HL-60 (cell line): ENCODE results near the gene DCTN4.
A peak's percentile ranks its signal among the peaks of the same experiment; 100 is the strongest.

Source experiments
- DNase-seq, 2 experiments: peaks; one replicate each; pipeline ENCODE4 v3.0.0-alpha.2; 2010 to 2020; ENCODE audit warnings: low read depth in 1 of 2, low spot score in 1 of 2
- H3K27ac ChIP-seq: fragments of 250-450 bp; sonication (Bioruptor Pico); replicated peaks from 2 replicates; pipeline ENCODE4 v1.5.1; 2020; ENCODE audit warnings: mild to moderate bottlenecking, moderate library complexity
- H3K27me3 ChIP-seq: fragments of 250-450 bp; sonication (Bioruptor Pico); 2 replicates; pipeline ENCODE4 v1.5.1; 2021; ENCODE audit warnings: mild to moderate bottlenecking, moderate library complexity; ENCODE audit not compliant: insufficient read depth, poor library complexity, severe bottlenecking
- H3K4me3 ChIP-seq: replicated peaks from 2 replicates; pipeline ENCODE4 v1.5.1; 2011; ENCODE audit warnings: mild to moderate bottlenecking, control low read depth, low read length; ENCODE audit not compliant: insufficient read depth
- CTCF ChIP-seq: IDR thresholded peaks from one replicate; pipeline ENCODE4 v1.5.1; 2011; ENCODE audit warnings: low read length, control low read depth, inconsistent platforms; ENCODE audit not compliant: insufficient read depth
- GABPA ChIP-seq: IDR thresholded peaks from 2 replicates; pipeline ENCODE4 v1.6.1; 2012; ENCODE audit warnings: low read depth
- POLR2AphosphoS5 ChIP-seq: IDR thresholded peaks from 2 replicates; pipeline ENCODE4 v1.6.1; 2012; ENCODE audit warnings: low read depth
- REST ChIP-seq: IDR thresholded peaks from 2 replicates; pipeline ENCODE4 v1.6.1; 2012; ENCODE audit warnings: low read depth; ENCODE audit not compliant: insufficient replicate concordance
- SPI1 ChIP-seq: IDR thresholded peaks from 2 replicates; pipeline ENCODE4 v1.6.1; 2012; ENCODE audit warnings: low read depth, mild to moderate bottlenecking, borderline replicate concordance

The DCTN4 gene

DNA sequence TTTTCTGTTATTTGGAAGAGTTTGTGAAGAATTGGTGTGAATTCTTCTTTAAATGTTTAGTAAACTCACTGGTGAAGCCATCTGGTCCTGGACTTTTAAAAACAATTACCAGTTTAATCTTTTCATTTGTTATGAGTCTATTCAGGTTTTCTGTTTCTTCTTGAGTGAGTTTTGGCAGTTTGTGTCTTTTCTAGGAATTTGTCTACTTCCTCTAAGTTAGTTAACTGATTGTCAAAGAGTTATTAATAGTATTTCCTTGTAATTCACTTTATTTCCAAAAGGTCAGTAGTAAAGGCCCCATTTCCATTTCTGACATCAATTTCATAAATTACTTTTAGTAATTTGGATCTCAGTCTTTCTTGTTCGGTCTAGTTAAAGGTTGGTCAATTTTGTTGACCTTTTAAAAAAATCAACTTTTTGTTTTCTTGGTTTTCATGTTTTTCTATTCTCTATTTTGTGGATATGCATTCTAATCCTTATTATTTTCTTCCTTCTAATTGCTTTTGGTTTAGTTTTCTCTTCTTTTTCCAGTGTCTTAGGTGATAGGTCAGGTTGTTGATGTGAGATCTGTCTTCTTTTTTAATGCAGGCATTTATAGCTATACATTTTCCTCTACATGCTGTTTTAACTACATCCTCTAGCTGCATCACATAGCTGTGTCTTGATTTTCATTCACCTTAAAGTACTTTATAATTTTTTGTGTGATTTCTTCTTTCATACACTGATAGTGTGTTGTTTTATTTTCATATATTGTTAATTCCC is 12.4 kb upstream of the DCTN4 start:
- Histone ChIP-seq H3K27ac (no peak overlapping the region), H3K4me3 (no peak overlapping the region), H3K27me3 (no peaks in the 10 kb centered on the region)
- TF ChIP-seq SPI1: no peak
- TF ChIP-seq CTCF: no peak
- TF ChIP-seq POLR2AphosphoS5: no peak
- TF ChIP-seq GABPA: no peak
- no peak for TF ChIP-seq REST
- DNase-seq: no peak

GRCh38 chr5:150766251-150766650 is 7.4 kb upstream of the DCTN4 start:
- Histone ChIP-seq H3K27ac (peak overlapping the region; percentile 92), H3K27me3 (no peaks in the 10 kb centered on the region), H3K4me3 (no peak overlapping the region)
- no peak for DNase-seq
- TF ChIP-seq CTCF: no peak
- TF ChIP-seq SPI1: peak; percentile 38; the same call in 1 of the 2 replicates

DNA sequence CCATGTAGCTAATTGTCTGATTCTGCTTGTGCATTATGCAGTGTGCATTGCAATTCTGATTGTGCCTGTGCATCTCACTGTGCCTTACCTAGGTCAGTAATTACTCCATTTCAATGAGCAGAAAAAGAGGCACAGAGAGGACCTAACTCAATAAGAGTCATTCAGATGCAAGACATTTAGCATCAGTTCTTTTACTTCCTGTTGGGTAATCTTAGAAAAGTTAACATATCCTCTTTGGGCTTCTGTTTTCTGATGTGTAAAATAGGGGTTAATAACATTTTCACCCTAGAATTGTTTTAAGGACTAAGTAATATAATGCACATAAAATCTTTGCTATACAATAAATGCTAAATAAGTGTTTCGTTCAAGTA is 7.0 kb upstream of the DCTN4 start:
- Histone ChIP-seq H3K27me3 (no peaks in the 10 kb centered on the region), H3K4me3 (no peak overlapping the region), H3K27ac (peak overlapping the region; percentile 92)
- no peak for TF ChIP-seq GABPA
- no peak for TF ChIP-seq POLR2AphosphoS5
- TF ChIP-seq SPI1: 0 out of 2 replicates have a peak, but pooled peaks have one; percentile 5
- no peak for TF ChIP-seq REST
- TF ChIP-seq CTCF: no peak
- peak in 1 of 2 experiments; percentile 65 for DNase-seq
